GM19240 (cell line): ENCODE measurements around the gene LARP4B.

Source experiments
- DNase-seq: peaks from one replicate; pipeline ENCODE4 v3.0.0; 2011; ENCODE audit warnings: low spot score; ENCODE audit not compliant: insufficient read length

The LARP4B gene

DNA sequence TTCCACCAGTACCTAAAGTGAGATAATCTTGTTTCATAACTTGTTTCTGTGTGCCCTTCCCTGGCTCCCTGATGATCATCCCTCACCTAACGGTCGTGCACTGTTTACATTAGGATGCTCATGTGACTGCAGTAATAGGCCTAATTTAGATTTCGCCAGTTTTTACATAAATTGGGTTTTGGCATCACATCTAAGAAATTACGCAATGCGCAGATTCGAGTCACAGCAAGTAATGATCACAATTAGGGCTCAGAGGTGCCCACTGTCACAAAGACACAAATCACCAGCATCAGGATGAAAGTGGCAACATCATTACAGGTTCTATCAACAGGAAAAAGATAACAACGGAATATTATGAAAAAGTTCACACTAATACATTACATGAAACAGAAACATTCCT is 94.7 kb downstream of the LARP4B start:
- no peak for DNase-seq

DNA sequence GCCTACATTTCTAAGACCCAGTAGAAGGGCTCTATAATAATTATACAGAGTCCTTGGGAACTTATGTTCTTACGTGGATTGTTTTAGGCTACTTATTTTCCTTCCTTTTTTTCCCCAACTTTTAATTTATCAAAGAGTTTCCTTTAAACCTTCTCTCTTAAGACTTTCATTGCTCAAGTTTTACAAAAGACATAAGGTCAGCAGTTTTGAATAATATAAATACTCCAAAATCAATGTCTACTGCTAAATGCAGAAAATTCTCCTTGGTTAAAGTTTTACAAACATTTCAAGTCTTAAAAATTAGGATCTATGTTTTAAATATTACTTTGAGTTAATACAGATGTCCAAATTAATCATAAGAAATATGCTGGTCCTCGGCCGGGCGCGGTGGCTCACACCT is 97.0 kb downstream of the LARP4B start:
- no peak for DNase-seq

DNA sequence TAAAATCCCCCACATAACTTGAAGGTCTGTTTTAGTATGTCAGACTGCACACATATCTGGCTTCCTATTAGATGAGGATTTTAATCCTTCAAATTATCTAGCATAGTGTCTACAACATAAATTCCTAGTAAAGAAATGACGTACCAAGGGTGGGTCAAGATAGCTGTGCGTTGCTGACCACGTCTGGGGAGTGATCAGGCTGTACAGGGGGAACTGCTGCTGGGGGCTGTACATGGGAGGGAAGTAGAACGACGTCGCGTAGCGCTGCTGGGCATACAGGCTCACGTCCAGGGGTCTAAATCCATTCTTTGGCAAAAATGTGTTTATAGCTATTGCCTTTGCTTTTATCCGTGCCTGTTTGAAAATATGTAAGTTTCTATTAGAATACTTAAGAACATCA is 102.3 kb downstream of the LARP4B start:
- no peak for DNase-seq

DNA sequence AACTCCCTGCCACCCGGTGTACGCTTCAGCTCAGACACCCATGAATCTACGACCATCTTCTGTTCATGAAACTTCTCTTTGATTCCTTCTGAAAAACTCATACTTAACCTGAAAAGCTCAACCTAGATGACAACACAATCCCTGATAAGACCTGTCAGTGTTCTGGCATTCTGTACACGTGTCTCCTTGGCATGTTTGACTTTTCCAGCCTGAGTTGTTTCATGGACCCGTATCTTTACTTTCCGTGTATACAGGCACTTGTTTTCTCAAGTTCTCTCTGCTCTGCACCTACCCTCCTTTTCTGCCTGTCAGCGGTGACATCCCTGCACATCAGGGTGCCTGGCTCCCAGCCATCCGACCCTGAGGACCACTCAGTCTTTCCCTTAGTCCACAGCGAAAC is 103.3 kb downstream of the LARP4B start:
- no peak for DNase-seq

DNA sequence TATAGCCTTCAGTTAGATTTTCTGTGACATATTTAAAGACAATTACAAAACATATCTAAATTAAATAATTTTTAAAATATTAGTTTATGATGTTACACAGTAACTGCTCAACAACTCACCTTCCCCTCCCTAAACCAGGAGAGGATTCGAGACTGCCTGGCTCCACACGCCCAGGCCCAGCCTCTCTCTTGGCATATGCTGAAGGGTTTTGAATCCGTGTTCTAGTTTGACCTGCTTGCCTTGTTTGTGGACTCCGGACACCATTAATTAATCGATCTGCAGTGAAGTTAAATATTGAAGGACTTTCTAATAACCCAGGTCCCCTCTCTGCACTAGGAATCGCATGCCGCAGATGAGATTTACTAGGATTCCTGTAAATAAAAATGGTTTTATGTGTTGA is 106.6 kb downstream of the LARP4B start:
- no peak for DNase-seq

DNA sequence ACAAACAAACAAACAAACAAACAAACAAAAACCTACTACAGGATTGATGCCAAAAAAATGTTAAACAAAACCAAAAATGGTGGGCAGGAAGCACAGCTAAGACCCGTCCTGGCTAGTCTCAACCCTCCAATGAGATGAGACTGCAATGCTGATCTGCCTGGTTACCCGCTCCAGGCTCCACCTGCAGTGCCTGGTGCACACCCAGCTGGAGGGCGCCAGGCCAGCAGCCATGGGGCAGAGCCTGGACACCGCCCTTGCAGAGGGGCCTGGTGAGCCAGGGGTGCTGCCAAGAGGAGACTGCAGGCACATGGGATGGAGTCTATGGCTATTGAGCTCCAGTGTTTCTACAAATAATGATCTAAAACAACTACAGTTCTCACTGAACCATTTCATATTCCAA is 107.0 kb downstream of the LARP4B start:
- no peak for DNase-seq

DNA sequence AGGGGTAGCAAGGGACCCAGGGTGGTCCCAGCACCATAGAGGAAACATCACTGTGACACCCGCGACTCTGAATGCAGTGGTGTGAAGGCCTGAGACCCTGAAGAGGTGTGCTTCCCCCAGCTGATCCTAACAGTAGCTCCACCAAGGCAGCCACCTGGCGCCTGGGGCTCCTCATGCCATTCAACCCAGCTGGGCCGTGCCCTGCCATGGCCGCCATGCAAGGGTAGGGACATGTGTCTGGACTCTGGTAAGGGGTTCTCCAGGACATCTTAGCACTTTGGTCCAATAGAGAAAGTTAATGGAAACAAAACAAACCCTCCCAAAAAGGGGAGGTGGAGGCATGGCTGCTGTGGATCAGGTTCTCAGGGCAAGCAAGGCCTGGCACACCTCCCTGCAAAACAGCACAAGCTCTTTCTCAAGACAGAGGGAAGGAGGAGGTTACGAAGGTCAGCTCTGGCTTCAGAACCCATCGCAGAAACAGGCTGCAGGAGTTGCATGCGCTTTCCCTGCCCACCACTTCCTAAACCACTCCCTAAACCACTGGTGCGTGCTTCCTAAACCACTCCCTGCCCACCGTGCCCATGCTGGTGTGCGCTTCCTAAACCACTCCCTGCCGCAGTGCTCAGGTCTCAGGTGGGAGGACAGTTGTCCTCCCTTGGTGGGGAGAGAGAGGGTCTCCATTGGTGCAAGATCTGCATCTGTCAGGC is 108.7 kb downstream of the LARP4B start:
- DNase-seq, result no peak

DNA sequence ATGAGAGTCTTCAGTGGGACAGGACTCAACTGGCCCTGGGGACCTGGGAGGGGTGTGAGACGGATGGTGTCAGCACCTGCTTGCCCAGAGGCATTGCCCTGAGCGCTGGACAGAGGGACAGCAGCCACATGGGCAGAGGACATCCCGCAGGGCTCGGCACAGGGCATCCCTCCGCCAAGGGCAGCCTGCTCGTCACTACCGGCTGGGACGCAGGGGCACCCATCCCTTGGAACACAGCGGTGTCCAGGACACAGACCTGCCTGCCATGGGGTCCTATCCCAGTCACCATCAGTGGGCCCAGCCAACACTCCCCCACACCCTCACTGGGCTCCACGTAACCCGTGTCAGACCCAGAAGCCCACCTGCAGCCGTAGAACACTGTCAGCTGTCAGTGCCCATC is 109.3 kb downstream of the LARP4B start:
- DNase-seq, result no peak

DNA sequence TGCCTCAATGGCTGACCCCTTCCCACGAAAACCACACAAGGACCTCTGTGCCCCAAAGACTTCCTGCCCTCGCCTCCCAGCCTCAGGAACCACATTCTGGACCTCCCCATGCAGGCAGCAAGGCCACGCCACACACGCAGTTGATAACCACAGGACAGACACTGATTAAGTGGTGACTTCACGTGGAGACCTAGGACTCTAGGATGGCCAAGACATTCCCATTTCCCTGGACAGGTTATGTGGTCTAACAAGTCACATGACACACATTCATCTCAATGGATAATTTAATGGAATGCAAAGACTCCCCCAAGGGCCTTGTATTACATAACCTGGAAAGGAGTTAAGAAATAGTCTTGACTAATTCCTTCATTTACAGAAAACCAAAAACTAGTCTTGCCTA is 110.2 kb downstream of the LARP4B start:
- DNase-seq, result no peak

DNA sequence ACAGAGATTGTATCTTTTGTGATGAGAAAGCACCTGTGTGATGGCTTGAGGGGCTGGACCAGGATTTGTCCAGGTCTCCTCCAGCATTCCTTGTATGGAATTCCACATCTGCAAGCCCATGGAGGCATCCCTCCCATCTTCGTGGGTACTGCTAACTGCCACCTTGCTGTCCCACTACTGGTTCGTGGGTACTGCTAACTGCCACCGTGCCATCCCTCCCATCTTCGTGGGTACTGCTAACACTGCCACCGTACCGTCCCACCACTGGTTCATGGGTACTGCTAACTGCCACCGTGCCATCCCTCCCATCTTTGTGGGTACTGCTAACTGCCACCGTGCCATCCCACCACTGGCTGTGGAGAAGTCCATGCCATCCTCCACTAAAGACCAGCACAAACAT is 111.7 kb downstream of the LARP4B start:
- DNase-seq, result no peak

DNA sequence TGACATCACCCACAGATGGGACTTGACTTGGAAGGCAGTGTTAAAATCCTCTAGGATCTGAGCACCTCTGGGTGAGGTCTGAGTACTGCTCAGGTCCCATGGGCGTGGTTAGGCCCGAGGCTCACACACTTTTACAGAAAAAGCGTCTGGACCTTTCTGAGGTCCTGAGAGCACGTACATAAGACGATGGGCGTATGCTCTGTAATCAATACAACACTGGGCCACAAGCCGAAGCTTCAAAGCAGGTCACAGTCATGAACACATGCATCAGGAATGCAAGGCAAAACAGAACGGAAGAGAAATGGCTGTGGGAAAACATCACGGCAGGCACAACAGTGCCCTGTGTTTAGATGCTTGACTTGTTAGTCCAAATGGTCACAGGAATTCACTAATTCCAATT is 112.2 kb downstream of the LARP4B start:
- DNase-seq, result no peak

DNA sequence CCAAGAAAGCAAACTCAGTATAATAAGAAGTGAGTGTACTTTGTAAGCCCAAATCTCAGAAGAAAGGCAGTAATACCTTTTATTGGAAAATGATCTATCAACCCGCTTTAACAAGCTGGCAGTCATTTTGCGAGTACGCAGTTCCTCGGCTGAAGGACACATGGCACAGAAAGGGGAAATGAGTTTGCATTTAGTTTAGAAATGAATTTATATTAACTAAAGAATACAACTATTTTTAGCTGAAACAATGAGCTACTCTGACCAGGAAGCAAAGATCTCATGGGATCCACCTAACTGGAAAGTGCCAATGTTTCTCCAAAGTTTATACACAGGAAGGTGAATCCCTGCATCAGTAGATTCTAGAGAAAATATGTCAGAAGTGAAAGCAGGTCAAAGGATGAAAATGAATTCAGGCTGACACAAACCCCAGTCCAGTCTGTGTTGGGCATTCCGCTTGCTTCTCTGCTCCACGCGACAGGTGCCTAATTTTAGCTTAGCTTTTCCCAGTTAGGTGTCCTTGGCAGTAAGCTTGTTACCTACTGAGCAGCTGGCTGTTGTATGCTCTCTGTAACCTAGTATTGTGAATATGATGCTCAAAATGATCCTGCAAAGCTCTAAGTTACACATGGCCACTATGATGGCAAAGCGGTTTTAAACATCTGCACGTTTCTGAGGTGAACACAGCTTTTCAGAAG is 112.8 kb downstream of the LARP4B start:
- DNase-seq, result no peak

DNA sequence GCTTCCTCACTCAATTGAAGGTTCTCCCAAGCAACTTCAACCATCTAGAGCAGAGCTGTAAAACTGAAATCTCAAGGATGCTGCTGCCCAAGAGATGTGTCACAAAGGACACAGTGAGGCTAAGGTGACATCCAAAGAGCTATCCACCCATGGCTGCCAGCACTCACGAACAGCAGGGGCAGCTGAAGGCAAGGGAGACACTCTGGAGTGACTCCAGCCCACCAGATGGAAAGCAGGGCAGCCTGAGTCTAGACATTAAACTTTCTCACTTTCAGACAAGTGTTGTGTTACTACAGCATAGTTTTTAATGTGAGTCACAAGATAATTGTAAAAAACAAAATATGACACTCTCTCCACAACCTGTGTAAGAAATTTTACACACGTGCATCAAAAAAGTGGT is 113.5 kb downstream of the LARP4B start:
- DNase-seq, result no peak

DNA sequence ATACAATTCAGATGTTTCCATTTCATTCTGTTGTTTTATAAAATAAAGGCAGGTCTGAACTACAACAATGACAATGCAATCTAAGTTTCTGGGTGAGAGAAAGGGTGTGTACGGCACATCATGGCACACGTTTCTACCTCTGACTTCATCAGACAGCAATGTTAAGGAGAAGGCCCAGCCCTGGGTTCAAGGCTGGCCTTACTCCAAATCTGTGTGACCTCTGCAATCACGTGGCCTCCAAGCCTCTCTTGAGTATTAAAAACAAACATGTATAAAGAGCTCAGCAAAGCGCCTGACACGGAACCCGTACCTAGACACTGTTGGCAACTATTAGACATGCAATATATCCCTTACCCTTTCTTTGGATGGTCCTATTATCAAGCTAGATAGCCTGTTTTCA is 114.1 kb downstream of the LARP4B start:
- no peak for DNase-seq

DNA sequence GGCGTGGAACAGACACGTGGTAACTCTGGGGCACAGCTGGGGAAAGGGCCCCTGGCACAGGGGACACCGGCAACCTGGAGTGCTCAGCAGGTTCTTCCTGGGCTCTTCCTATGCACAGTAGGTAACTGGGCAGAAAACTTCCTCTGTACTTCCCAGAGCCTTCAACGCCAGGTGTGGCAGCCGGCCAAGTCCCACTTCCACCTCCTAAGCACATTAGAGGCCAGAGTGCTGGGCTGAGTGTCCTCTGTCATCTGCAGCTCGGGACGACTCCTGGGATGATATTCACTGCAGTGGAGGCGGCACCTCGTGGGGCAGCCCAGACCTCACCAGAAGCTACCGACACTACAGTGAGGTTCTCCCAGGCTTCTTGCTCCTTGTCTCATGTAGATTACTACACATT is 114.5 kb downstream of the LARP4B start:
- DNase-seq, result no peak

DNA sequence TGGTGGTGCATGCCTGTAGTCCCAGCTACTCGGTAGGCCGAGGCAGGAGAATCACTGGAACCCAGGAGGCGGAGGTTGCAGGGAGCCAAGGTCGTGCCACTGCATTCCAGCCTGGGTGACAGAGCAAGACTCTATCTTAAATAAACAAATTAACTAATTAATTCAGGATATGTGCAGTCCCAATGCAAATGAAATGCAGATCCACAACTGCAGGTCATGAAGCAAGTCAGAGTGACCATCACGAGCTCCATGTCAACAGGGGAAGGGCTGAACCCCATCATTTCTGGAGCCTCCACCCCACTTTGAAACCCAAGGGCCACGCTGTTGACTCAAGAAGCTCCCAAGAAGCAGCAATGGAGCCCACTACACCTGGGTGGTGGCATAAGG is 115.4 kb downstream of the LARP4B start:
- no peak for DNase-seq

DNA sequence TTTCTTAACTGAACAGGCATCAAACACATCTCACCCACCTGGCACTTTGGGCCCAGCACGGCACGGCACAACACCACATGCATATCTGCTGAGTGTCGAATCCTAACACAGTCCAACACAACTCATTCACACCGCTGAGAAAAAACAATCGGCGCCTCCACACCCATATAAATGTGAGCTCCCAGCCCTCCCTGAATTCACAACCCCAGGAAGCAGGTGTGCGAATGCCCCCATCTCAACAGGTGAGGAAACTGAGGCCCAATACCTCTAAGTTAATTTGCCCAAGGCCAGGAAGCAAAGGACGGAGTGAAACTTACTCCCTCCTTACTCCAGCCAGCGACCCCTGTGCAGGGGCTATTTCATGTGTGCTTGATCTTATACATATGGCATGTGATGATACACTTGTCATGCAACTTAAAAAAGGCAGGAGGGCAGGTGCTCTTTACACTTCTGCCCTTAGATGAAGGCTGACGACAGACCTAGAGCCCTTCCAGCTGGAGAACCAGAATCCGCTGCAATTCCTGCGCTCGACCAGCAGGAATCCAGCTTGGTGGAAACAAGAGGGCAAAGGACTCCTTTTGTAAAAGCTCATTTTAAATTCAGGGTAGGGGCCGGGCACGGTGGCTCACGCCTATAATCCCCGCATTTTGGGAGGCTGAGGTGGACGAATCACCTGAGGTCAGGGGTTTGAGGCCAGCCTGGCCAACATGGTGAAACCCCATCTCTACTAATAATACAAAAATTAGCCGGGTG is 116.0 kb downstream of the LARP4B start:
- DNase-seq, result no peak

DNA sequence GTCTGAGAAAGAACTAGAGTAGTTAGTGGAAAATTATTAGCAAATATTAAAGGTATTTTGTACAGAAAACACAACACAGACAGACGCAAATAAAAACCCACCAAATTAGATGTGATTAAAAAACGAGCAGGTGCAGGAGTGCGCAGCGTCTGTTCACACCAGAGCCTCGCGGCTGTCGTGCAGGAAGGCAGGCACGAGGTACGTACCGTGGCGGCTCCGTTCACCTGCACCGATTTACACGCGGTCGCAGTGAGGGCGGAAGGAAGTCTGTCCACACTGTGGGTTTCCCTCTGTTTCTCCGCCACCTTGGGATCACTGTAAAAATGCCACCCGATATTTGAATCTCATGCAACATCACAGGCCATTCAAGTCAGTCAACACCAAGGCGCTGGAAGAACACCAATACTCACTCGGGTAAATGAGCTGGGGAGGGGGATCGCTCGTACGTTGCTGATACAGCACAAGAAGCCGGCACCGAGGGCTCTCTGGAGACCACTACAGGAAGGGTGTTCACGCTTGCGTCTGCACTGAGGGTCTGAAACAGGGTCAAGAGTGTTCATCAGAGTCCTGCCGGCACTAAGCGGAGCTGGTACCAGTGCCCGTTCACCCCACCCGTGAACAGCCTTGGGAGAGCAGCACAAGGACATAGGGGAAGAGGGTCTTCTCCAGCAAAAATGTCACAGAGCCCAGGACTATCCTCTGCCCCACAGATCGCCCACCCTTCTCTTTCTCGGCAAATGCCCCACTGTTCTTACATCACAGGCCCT is 116.8 kb downstream of the LARP4B start:
- DNase-seq, result no peak

DNA sequence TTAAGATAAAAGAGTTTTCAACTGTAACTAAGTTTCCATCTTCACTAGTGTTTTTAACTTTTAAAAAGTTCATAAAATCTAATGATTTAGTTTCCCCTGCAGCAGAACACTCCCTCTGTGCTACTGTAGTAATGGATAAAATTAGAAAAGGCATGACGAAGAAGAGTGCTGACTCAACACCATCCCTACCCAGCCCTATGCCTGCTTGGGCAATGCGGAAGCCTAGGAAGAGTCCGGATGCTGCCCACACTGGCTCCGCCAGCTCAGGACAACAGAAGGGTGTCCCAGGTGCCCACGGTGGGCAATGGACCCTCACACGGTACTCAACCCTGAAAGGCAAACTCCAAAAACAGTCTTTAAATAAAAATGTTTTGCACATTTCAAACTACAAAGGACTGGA is 118.2 kb downstream of the LARP4B start:
- DNase-seq, result no peak

DNA sequence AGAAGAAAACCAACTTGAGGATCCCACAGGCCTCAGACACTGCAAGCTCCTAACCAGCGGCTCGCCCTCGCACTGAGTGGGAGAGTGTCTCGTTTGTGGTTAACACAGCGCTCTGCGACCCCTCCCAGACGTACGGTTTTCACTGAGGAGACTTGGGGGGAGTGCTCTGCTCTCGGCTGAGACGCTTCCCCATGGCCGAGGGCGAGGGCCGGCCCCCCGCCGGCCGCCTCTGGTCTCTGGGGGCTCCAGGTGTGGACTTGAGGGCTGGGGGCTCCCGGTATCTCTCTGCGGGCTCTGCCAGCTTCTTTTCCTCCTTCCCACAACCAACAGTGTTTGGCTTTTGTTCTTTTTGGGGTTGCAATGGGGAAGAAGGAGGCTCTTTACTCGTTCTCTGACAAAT is 118.7 kb downstream of the LARP4B start:
- no peak for DNase-seq

DNA sequence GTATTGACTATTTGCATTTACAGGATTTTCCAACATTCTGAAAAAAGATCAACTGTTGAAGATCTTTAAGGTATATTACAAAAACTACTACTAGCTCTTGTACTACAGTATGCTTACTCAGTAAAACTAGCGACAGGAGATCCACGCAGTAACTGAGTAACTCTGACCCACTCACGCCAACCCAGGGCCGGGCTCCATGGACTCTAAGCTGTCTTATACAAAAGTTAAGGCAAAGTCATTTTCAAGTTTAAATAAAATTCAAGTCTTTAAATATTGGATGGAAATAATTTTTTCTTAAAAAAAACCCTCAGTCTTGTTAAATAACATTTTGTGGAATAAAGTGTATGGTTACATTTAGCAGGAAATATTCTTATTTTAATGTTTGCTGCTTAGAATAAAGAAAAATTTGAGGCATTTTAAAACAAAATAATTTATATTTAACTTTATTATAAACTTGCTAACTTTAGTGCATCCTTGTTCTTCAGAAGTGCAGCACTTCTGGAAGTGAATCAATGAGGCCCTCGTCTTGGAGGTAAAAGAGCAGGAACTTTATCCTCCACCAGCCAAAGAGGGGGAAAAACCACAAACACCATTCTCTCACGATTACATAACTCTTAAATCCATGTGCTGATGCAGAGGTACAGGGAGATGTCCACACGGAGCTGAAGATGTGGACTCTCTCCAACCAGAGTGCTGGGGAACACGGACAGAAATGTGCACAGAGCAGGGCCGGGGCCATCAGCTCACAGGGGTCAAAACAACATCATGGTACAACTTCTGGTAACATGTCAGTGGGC is 119.9 kb downstream of the LARP4B start:
- DNase-seq, result no peak
